ENCODE measurements around the gene ALDH1L1.

Gene ALDH1L1

GRCh38 chr3:126152458-126152857, 27.9 kb downstream of the ALDH1L1 start:
- H3F3A ChIP-seq (ENCODE audit: insufficient read depth), result no peaks in the 10 kb centered on the region
- no peak overlapping the region for H2AFZ ChIP-seq (ENCODE audit: low read depth, low read length, severe bottlenecking)
- no peaks in the 10 kb centered on the region for H4K20me1 ChIP-seq (ENCODE audit: low read depth, low read length)
- no peaks in the 10 kb centered on the region for H3K79me2 ChIP-seq (ENCODE audit: insufficient read depth, low read length)
- TF ChIP-seq EZH2phosphoT487 (conservative IDR thresholded peaks at IDR 0.05; ENCODE audit: low read length) (no peak), CTCF (IDR thresholded peaks at IDR 0.05; ENCODE audit: insufficient read depth, low read length, poor library complexity, severe bottlenecking) (no peak)
- no peaks in the 10 kb centered on the region for H3K9me2 ChIP-seq (replicated peaks; ENCODE audit: insufficient read depth, low read length)
- H3K9me3 ChIP-seq (ENCODE audit: insufficient read depth, low read length), result no peaks in the 10 kb centered on the region
- H3K4me2 ChIP-seq (ENCODE audit: low read depth, low read length, poor library complexity, severe bottlenecking), result no peak overlapping the region
- no peak overlapping the region for H3K9ac ChIP-seq (ENCODE audit: low read length)
- no peaks in the 10 kb centered on the region for H3K36me3 ChIP-seq (ENCODE audit: low read length)
- H3K27me3 ChIP-seq (ENCODE audit: low read length), result no peaks in the 10 kb centered on the region
- no peak overlapping the region for H3K4me3 ChIP-seq (ENCODE audit: insufficient read depth, low read length, poor library complexity, severe bottlenecking)
- no peak overlapping the region for H3K27ac ChIP-seq (ENCODE audit: low read depth, low read length)

DNA sequence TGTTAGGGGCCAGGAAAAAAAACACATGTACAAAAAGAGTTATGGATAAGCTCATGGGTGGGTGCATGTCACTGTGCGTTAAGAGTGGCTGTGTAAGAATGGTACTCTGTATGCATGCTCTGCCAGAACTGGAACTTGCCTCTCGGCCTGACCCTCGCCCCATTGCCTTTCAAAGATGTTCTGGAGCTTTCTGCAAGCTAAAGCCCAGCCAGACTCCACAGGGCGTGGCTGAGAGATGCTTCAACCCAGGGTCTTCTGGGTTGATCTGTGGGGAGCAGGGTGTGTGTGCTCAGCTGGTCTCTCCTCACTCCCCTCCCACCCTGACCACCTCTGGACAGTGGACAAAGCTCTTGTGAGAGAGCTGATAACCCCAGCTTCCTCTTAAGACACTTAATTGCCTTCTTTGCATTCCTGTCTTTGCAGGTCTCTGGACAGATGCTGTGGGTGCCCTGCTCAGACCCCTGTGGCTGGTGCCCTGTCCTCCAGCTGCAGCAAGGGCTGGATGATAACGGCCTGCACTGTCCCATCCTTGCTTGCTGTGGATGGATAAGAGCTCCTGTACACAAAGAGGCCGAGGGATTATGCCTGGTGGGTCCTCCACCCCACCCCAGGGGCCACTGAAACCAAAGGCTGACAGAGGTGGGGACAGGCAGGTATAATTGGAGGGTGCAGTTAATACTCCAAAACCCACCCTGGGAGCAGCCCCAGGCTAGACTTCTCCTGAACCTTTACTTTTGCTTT, 28.7 kb downstream of the ALDH1L1 start:
- Histone ChIP-seq H3F3A (ENCODE audit: insufficient read depth) (no peaks in the 10 kb centered on the region), H3K9me2 (replicated peaks; ENCODE audit: insufficient read depth, low read length) (no peaks in the 10 kb centered on the region), H3K4me2 (ENCODE audit: low read depth, low read length, poor library complexity, severe bottlenecking) (no peak overlapping the region), H3K4me3 (ENCODE audit: insufficient read depth, low read length, poor library complexity, severe bottlenecking) (no peak overlapping the region), H4K20me1 (ENCODE audit: low read depth, low read length) (no peaks in the 10 kb centered on the region), H3K9me3 (ENCODE audit: insufficient read depth, low read length) (no peaks in the 10 kb centered on the region), H2AFZ (ENCODE audit: low read depth, low read length, severe bottlenecking) (no peak overlapping the region), H3K36me3 (ENCODE audit: low read length) (no peaks in the 10 kb centered on the region), H3K9ac (ENCODE audit: low read length) (no peak overlapping the region), H3K27me3 (ENCODE audit: low read length) (no peaks in the 10 kb centered on the region), H3K79me2 (ENCODE audit: insufficient read depth, low read length) (no peaks in the 10 kb centered on the region), H3K27ac (ENCODE audit: low read depth, low read length) (no peak overlapping the region)
- TF ChIP-seq CTCF (IDR thresholded peaks at IDR 0.05; ENCODE audit: insufficient read depth, low read length, poor library complexity, severe bottlenecking) (no peak), EZH2phosphoT487 (conservative IDR thresholded peaks at IDR 0.05; ENCODE audit: low read length) (no peak)

- Histone ChIP-seq H3K36me3 (ENCODE audit: low read length) (no peaks in the 10 kb centered on the region), H2AFZ (ENCODE audit: low read depth, low read length, severe bottlenecking) (no peak overlapping the region), H3K27me3 (ENCODE audit: low read length) (no peaks in the 10 kb centered on the region), H3K9me3 (ENCODE audit: insufficient read depth, low read length) (no peaks in the 10 kb centered on the region), H3K4me2 (ENCODE audit: low read depth, low read length, poor library complexity, severe bottlenecking) (no peak overlapping the region), H4K20me1 (ENCODE audit: low read depth, low read length) (no peaks in the 10 kb centered on the region), H3K79me2 (ENCODE audit: insufficient read depth, low read length) (no peaks in the 10 kb centered on the region), H3K27ac (ENCODE audit: low read depth, low read length) (no peak overlapping the region), H3K4me3 (ENCODE audit: insufficient read depth, low read length, poor library complexity, severe bottlenecking) (no peak overlapping the region), H3K9me2 (replicated peaks; ENCODE audit: insufficient read depth, low read length) (no peaks in the 10 kb centered on the region), H3F3A (ENCODE audit: insufficient read depth) (no peaks in the 10 kb centered on the region), H3K9ac (ENCODE audit: low read length) (no peak overlapping the region)
- TF ChIP-seq CTCF (IDR thresholded peaks at IDR 0.05; ENCODE audit: insufficient read depth, low read length, poor library complexity, severe bottlenecking) (no peak), EZH2phosphoT487 (conservative IDR thresholded peaks at IDR 0.05; ENCODE audit: low read length) (no peak)
Measured at GRCh38 chr3:126149960-126150515, 30.3 kb downstream of the ALDH1L1 start.

All from SU-DHL-6 (cell line).